Spinal cord (tissue), 10 donors: ENCODE data around the gene CRHR2. TPM values are rescaled to one million over a fixed set of nuclear protein-coding genes. Genes with fewer than 3 reads are reported as not detected.

ENCODE experiments used
- DNase-seq, 6 donors: peaks; one replicate each; pipeline versions ENCODE4 v3.0.0 to v3.0.0-alpha.2; 2013 to 2015; ENCODE audit warnings: low spot score in 6 of 6, low read depth in 4 of 6
- H3K27ac ChIP-seq: one replicate; pipeline ENCODE4 v1.5.1; 2013; ENCODE audit warnings: low read depth, low read length, control low read depth
- H3K27me3 ChIP-seq: one replicate; pipeline ENCODE4 v1.6.1; 2013; ENCODE audit warnings: low read length; ENCODE audit not compliant: control insufficient read depth, insufficient read depth
- H3K36me3 ChIP-seq: one replicate; pipeline ENCODE4 v1.6.1; 2013; ENCODE audit warnings: low read length; ENCODE audit not compliant: control insufficient read depth, insufficient read depth
- H3K4me1 ChIP-seq: one replicate; pipeline ENCODE4 v1.6.1; 2013; ENCODE audit warnings: low read length; ENCODE audit not compliant: control insufficient read depth, insufficient read depth
- H3K4me3 ChIP-seq: one replicate; pipeline ENCODE4 v1.5.1; 2013; ENCODE audit warnings: low read depth, low read length, control low read depth
- H3K9me3 ChIP-seq: one replicate; pipeline ENCODE4 v1.6.1; 2013; ENCODE audit warnings: low read length; ENCODE audit not compliant: control insufficient read depth, insufficient read depth
- WGBS: methylation state at CpG from one replicate; pipeline ENCODE4 v1.1.5; 2013; ENCODE audit warnings: missing lambda C conversion rate; ENCODE audit not compliant: insufficient coverage; 5-methylcytosine and 5-hydroxymethylcytosine counted together
- polyA plus RNA-seq, 2 donors: library from polyadenylated mRNA; unstranded; fragments of 120-200 nt; gene quantifications; one replicate each; pipeline ENCODE4 v1.2.1, GENCODE V29; 2013; ENCODE audit not compliant: insufficient read length in 2 of 2
- total RNA-seq, 2 donors: library from RNA; depleted of rRNA in 1 of 2; stranded (reverse); fragments of 120-200 nt in 1 of 2; fragments of >200 nt in 1 of 2; gene quantifications; one replicate each; pipeline versions ENCODE4 v1.2.3 to v1.2.4, GENCODE V29; 2013 to 2014
- donor health status: healthy.

Gene CRHR2
- total and polyA plus RNA-seq, 4 donors, result 0.89 to 2.6 (median 2.0) TPM

DNA sequence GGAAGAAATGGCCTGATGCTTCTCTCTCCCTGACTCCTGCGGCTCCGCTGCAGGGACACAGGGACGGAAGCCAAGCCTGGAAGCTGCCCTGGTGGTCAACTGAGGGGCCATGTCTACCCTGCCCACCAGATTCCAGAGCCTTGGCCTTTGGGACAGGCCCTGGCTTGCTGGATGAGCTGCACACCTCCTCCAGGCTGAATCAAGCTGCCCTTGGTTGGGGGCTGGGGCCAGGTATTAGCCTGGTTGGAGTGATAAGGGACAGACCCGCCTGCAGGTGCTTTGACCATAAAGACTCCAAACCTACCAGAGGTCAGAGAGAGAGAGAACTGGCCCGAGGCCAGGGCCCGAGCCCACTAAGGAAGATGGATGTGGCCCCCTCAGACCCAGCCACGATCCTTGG is 30.1 kb downstream of the CRHR2 start:
- no peaks in the 10 kb centered on the region for H3K4me1 ChIP-seq
- no peaks in the 10 kb centered on the region for H3K36me3 ChIP-seq
- no peak for DNase-seq
- no peaks in the 10 kb centered on the region for H3K9me3 ChIP-seq
- H3K4me3 ChIP-seq, result no peak overlapping the region
- whole genome bisulfite sequencing, result 100% methylated on average over 4 of the region's 7 CpGs
- H3K27ac ChIP-seq, result no peak overlapping the region
- no peaks in the 10 kb centered on the region for H3K27me3 ChIP-seq

DNA sequence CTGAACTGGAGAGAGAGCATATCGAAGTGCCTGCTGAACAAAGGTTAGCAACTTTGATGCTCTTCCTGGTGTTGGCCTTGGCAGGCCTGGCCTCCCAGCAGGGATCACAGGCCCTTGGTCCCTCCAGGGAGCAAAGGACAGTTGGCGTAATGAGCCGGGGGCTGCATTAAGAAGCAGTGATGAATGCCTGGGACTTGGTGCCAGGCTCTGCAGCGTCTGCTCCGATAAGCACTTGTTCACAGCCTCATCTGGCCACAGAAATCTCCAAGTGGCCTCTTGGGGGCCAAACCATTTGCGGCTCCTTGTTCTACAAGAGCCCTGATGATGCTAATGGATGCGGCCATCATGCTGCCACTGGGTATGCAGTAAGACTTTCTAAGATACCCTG is 31.8 kb downstream of the CRHR2 start:
- WGBS, result 73% methylated on average over 7 of the region's 7 CpGs
- DNase-seq, result peak in 2 of 6 donors; percentile 17 to 22
- no peaks in the 10 kb centered on the region for H3K27me3 ChIP-seq

DNA sequence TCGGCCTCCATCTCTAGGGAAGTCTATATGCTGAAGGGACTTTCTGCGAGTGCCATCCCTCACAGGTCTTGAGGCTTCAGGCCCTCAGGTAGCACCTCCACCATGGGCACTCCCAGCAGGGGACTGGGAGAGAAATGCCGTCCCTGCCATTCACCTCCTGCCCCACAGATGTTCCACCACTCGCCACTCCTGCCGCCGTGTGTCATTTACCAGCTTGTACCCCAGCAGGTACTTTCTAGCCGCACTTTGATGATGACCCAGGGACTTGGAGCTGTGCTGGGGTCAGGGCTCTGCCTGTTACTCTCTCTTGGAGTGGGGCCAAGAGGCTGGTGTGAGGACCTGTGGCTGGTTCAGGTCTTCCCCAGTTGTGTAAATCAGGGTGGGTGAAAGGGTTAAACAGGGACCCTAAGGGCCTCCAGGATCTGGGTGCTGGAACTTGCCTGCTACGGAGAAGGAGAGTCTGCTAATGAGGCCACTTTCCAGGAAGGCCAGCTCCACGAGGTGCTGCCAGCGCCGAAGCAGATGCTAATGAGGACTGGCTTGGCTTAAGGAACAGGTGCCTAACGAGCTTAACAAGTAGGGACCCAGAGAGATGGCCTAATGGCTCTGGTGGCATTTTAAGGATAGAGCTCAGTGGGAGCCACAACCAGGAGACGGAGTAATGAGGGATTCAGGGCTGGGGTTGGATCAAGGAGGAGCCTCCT is 32.4 kb downstream of the CRHR2 start:
- peaks cover 11% of the 10 kb centered on the region for H3K36me3 ChIP-seq
- no peaks in the 10 kb centered on the region for H3K27me3 ChIP-seq
- DNase-seq, result peak in 1 of 6 donors; percentile 38
- WGBS, result 83% methylated on average over 13 of the region's 13 CpGs
- H3K4me3 ChIP-seq, result no peak overlapping the region
- no peak overlapping the region for H3K27ac ChIP-seq
- no peaks in the 10 kb centered on the region for H3K4me1 ChIP-seq
- no peaks in the 10 kb centered on the region for H3K9me3 ChIP-seq

More for the DNA sequence above, 31.8 kb downstream of the CRHR2 start:
- Histone ChIP-seq H3K9me3 (no peaks in the 10 kb centered on the region), H3K27ac (no peak overlapping the region), H3K36me3 (peaks cover 6% of the 10 kb centered on the region), H3K4me3 (no peak overlapping the region), H3K4me1 (no peaks in the 10 kb centered on the region)

DNA sequence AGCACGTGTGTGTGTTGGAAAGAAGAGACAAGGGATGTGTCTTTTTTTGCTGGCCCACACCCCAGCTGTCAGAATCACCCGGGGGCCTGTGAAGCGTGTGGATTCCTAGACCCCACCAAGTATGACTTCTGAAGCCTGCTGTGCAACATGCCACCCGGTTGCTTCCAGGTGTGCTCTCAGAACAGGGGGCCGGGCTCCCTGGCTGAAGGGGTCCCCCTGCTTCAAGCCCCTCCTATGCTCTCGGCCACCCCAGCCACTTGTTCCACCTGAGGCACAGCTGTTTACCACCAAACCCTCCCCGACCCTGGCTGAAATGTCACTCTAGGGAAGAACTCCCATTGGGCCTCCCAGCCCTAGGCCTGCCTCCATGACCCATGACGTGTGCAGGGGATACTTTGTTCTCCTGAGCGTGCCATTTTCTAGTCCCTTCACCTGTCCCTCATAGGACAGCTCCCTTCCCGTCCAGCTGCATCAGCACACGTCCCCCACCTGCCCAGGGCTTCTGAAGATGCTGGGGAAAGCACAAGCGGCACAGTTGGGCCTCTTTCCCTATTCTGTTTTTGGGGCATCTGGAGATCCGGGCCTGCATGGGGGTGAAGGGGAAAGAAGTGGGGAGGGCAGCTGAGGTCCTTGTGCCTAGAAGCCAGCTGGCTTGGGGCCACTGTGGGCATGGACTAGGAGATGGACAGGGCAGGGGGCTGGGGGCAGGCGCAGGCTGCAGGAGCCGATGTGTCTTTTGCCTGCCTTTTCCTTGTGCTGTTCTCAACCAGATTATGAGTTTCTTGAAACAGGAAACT is 33.3 kb downstream of the CRHR2 start:
- WGBS, result 91% methylated on average over 12 of the region's 15 CpGs
- Histone ChIP-seq H3K27me3 (no peaks in the 10 kb centered on the region), H3K36me3 (peaks cover 12% of the 10 kb centered on the region), H3K4me3 (no peak overlapping the region), H3K4me1 (no peaks in the 10 kb centered on the region), H3K9me3 (no peaks in the 10 kb centered on the region), H3K27ac (no peak overlapping the region)
- no peak for DNase-seq

DNA sequence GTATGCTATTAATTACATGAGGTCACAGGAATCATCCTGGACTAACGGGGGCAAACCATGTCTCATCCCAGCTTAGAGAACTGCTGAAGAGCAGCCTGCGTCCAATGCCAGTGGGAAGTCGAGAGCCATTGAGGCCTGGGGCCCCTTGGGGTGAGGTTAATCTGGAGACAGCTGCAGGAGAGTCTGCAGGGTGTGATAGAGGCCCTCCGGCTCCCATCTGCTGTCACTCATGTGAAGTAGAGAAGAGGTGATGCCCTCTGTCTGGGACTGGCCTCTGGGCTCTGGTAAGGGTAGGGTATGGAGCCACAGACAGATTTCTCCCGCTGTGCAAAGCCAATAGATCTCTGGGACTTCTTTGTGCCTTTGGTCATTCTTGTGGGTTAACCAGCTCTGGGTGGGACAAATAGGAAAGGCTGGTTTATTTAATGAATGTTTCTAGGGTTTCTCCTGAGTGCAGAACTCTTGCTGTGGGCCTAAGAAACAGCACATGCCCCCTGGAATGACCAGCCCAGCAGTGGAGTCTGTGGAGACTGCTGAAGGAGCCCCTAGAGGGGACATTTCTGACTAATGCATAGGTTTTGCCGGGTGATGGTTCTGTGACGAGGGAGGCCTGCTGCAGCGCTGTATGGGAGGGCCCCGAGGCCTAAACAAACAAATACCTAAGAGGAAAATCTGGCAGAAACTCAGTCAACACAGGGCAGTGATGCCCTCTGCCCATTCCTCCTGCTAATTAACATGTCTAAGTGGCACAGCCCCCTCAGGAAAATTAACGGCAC is 34.5 kb downstream of the CRHR2 start:
- Histone ChIP-seq H3K4me1 (no peaks in the 10 kb centered on the region), H3K9me3 (no peaks in the 10 kb centered on the region), H3K27me3 (no peaks in the 10 kb centered on the region), H3K4me3 (no peak overlapping the region), H3K27ac (no peak overlapping the region), H3K36me3 (peaks cover 12% of the 10 kb centered on the region)
- no peak for DNase-seq
- WGBS, result 67% methylated on average over 7 of the region's 10 CpGs

DNA sequence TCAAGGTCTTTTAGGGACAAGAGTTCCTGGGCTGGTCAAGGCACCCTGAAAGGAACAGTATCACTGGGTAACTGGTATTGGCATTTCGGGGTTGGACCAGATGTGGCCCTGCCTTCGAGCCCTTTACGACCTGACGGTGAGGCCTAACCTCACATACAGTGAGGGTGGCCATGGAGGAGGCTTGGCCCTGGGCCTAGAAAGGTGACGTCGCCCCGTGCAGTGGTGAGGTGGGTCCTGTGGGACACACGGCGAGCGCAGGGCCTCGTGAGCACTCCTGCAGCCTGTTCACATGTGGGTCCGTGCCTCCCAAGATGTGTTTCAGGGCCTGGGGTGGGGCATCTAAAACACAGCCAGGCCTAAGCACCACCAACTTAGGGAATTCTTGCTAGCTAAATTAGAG is 36.1 kb downstream of the CRHR2 start:
- H3K36me3 ChIP-seq, result peaks cover 12% of the 10 kb centered on the region
- no peak overlapping the region for H3K4me3 ChIP-seq
- no peaks in the 10 kb centered on the region for H3K27me3 ChIP-seq
- no peak for DNase-seq
- H3K9me3 ChIP-seq, result no peaks in the 10 kb centered on the region
- H3K27ac ChIP-seq, result no peak overlapping the region
- H3K4me1 ChIP-seq, result no peaks in the 10 kb centered on the region
- WGBS, result 93% methylated on average over 12 of the region's 12 CpGs

DNA sequence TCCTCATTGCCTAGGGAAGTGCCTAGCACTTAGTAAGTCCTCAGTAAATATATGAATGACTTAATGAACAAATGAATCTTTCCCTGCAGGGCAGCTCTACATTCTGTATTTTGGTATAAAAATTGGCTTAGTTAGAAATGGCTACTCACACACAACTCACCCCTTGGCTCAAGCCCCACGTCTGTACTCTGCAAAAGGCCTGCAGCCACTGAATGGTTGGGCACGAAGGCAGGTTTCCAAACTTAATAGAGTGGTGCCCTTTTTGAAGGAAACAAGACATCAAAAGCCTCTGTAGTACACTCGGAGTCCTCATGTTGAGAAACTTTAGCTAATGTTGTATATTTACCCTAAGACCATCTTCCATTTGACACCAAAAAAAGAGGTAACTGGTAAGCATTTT is 36.6 kb downstream of the CRHR2 start:
- H3K9me3 ChIP-seq, result no peaks in the 10 kb centered on the region
- H3K4me1 ChIP-seq, result no peaks in the 10 kb centered on the region
- no peak overlapping the region for H3K4me3 ChIP-seq
- H3K27ac ChIP-seq, result no peak overlapping the region
- no peak for DNase-seq
- peaks cover 12% of the 10 kb centered on the region for H3K36me3 ChIP-seq
- H3K27me3 ChIP-seq, result no peaks in the 10 kb centered on the region
- no CpG with 5 or more reads among the region's 3 CpGs for WGBS

DNA sequence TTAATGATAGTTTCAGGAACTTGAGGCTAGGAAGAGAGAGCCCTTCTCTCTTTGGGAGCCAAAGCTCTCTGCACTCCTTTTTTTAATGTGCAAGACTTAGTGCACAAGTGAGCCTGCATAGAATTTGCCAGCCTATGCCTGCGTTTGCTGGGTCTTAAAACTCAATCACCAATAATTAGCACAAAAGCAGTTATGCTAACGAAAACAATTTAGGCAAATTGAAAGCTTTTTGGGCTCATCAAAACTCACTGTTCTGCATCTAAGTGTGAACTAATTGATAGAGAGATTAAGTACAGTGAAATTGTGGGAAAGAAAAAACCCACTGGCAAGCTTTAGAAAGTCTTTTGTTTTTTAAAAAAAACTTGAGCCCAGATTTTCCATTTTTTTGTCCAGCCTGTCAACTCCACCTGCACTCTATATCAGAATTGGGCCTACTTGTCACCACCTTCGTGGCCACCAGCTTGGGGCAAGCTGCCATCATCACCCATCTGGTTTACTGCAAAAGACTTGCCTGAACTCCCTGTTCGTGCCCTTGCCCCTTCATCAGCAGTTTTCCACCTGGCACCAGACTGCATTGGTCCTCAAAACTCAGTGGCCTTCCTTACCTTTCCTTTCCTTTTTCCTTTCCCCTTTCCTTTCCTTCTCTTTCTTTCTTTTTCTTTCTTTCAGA is 37.8 kb downstream of the CRHR2 start:
- DNase-seq, result peak in 2 of 6 donors; percentile 45 to 81
- Histone ChIP-seq H3K27ac (no peak overlapping the region), H3K4me1 (no peaks in the 10 kb centered on the region), H3K27me3 (no peaks in the 10 kb centered on the region), H3K9me3 (no peaks in the 10 kb centered on the region), H3K4me3 (no peak overlapping the region), H3K36me3 (peaks cover 12% of the 10 kb centered on the region)
- 81% methylated on average over 3 of the region's 4 CpGs for WGBS

DNA sequence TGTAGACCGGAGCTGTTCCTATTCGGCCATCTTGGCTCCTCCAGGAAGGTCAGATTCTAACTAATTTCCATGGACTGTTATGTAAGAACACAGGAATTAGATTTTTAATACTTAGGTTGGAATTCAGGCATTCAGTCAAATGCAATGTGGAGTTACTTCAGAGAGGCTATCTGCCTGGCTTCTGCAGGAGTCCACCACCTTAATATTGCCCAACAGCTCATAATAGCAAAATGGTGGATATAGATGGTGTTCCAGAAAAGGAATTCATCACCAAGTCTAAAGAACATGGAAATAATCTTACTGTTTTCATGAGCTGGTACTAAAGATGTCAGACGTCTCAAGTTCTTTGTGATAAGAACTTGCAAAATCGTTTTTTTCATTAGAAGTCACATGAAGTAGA is 39.5 kb downstream of the CRHR2 start:
- Histone ChIP-seq H3K27me3 (no peaks in the 10 kb centered on the region), H3K27ac (no peak overlapping the region), H3K36me3 (peaks cover 12% of the 10 kb centered on the region), H3K9me3 (no peaks in the 10 kb centered on the region), H3K4me3 (no peak overlapping the region), H3K4me1 (no peaks in the 10 kb centered on the region)
- DNase-seq, result no peak
- WGBS, result no CpG with 5 or more reads among the region's 4 CpGs
